B cell (primary cell): Measurements from ENCODE around the gene TPRA1. TPM values are rescaled to one million over a fixed set of nuclear protein-coding genes. Genes with fewer than 3 reads are reported as not detected.

Experiments
- ATAC-seq: fragments of 200-7000 bp; cut with Tn5 transposase; one replicate; pipeline ENCODE4 v1.10.0; 2021; ENCODE audit warnings: low read depth, mild to moderate bottlenecking, moderate number of reproducible peaks, moderate library complexity
- CTCF ChIA-PET: fragments of 350-600 bp; sonication (Branson Sonifier 250); formaldehyde crosslinking; loops from one replicate; lab custom pipeline; 2021; ENCODE audit warnings: antibody characterized with exemption, inconsistent platforms; lab: Charles Lee
- POLR2A ChIA-PET: fragments of 350-600 bp; sonication (Branson Sonifier 250); formaldehyde crosslinking; loops from one replicate; lab custom pipeline; 2021; ENCODE audit warnings: antibody characterized with exemption; lab: Charles Lee
- DNase-seq: peaks from one replicate; pipeline ENCODE4 v3.0.0; 2013
- H2AFZ ChIP-seq: 2 replicates; pipeline ENCODE4 v1.6.1; 2012; ENCODE audit warnings: mild to moderate bottlenecking, low read depth, low read length; ENCODE audit not compliant: insufficient read depth, poor library complexity, severe bottlenecking
- H3K27ac ChIP-seq, 2 donors: 1 replicate in 1 of 2; 2 replicates in 1 of 2; pipeline ENCODE4 v1.5.1; 2012 to 2013; ENCODE audit warnings: low read length in 2 of 2, mild to moderate bottlenecking in 2 of 2, moderate library complexity in 1 of 2
- H3K27me3 ChIP-seq, 4 experiments: fragments of 200-600 bp in 1 of 4; sonication (generic) in 1 of 4; replicated peaks in 1 of 4; 1 replicate in 2 of 4; 2 replicates in 2 of 4; pipeline versions ENCODE4 v1.6.1 to v1.7.0; 2013 to 2016; ENCODE audit warnings: low read length in 3 of 4, mild to moderate bottlenecking in 2 of 4, mixed read lengths in 1 of 4, moderate library complexity in 1 of 4; ENCODE audit not compliant: insufficient read depth in 4 of 4, control insufficient read depth in 3 of 4; ENCODE audit errors: control extremely low read depth in 1 of 4
- H3K36me3 ChIP-seq, 2 experiments: replicated peaks in 1 of 2; 1 replicate in 1 of 2; 2 replicates in 1 of 2; pipeline versions ENCODE4 v1.6.1 to v1.7.1; 2013; ENCODE audit warnings: low read length in 1 of 2; ENCODE audit not compliant: insufficient read depth in 2 of 2, control insufficient read depth in 1 of 2; ENCODE audit errors: control extremely low read depth in 1 of 2, extremely low read depth in 1 of 2
- H3K4me1 ChIP-seq, 2 donors: fragments of 200-600 bp in 1 of 2; sonication (generic) in 1 of 2; 1 replicate in 1 of 2; 2 replicates in 1 of 2; pipeline versions ENCODE4 v1.5.1 to v1.6.1; 2013 to 2017; ENCODE audit warnings: low read length in 2 of 2; ENCODE audit not compliant: control insufficient read depth in 2 of 2, insufficient read depth in 2 of 2
- H3K4me2 ChIP-seq: replicated peaks from 2 replicates; pipeline ENCODE3; 2012; ENCODE audit warnings: mild to moderate bottlenecking, low read depth, low read length; ENCODE audit not compliant: poor library complexity, severe bottlenecking
- H3K4me3 ChIP-seq, 5 experiments: fragments of 200-600 bp in 1 of 5; sonication (generic) in 1 of 5; 1 replicate in 3 of 5; 2 replicates in 2 of 5; pipeline versions ENCODE4 v1.5.1 to v1.7.0; 2011 to 2016; ENCODE audit warnings: low read length in 4 of 5, mild to moderate bottlenecking in 4 of 5, low read depth in 2 of 5, control low read depth in 1 of 5, moderate library complexity in 1 of 5; ENCODE audit not compliant: insufficient read depth in 1 of 5; ENCODE audit errors: control extremely low read depth in 1 of 5, extremely low read depth in 1 of 5
- H3K79me2 ChIP-seq: fragments of 200-600 bp; sonication (generic); one replicate; pipeline ENCODE4 v1.6.0; 2016; ENCODE audit warnings: low read length; ENCODE audit not compliant: control insufficient read depth, insufficient read depth
- H3K9ac ChIP-seq: fragments of 200-600 bp; sonication (generic); 2 replicates; pipeline ENCODE4 v1.6.1; 2017; ENCODE audit warnings: mild to moderate bottlenecking, low read length, moderate library complexity
- H3K9me3 ChIP-seq, 3 donors: one replicate each; pipeline versions ENCODE4 v1.6.1 to v1.7.1; 2013; ENCODE audit warnings: low read length in 2 of 3; ENCODE audit not compliant: control insufficient read depth in 2 of 3, insufficient read depth in 1 of 3; ENCODE audit errors: control extremely low read depth in 1 of 3
- H4K20me1 ChIP-seq: 2 replicates; pipeline ENCODE4 v1.6.0; 2012; ENCODE audit warnings: mild to moderate bottlenecking, low read length; ENCODE audit not compliant: insufficient read depth, control insufficient read depth, poor library complexity, severe bottlenecking
- H3K27ac Mint-ChIP-seq: one replicate; pipeline ENCODE4 v1.8.0; 2021; ENCODE audit warnings: mixed read lengths
- H3K27me3 Mint-ChIP-seq: one replicate; pipeline ENCODE4 v1.8.0; 2021; ENCODE audit warnings: mixed read lengths
- H3K4me1 Mint-ChIP-seq: one replicate; pipeline ENCODE4 v1.8.0; 2021; ENCODE audit warnings: mixed read lengths
- H3K4me3 Mint-ChIP-seq: one replicate; pipeline ENCODE4 v1.8.0; 2021; ENCODE audit warnings: mixed read lengths
- H3K9me3 Mint-ChIP-seq: one replicate; pipeline ENCODE4 v1.8.0; 2022; ENCODE audit warnings: mixed read lengths; ENCODE audit not compliant: insufficient read depth
- CTCF ChIP-seq: fragments of 200-600 bp; IDR thresholded peaks from one replicate; pipeline ENCODE4 v1.8.0; 2022; ENCODE audit warnings: antibody characterized with exemption, mild to moderate bottlenecking
- EZH2 ChIP-seq: IDR thresholded peaks from 2 replicates; pipeline ENCODE4 v1.6.1; 2012; ENCODE audit warnings: borderline replicate concordance, low read depth, mild to moderate bottlenecking, moderate library complexity, low read length; ENCODE audit not compliant: insufficient read depth, poor library complexity, severe bottlenecking
- WGBS: methylation state at CpG from one replicate; pipeline ENCODE4 v1.1.5; 2013; ENCODE audit warnings: missing lambda C conversion rate; ENCODE audit not compliant: insufficient coverage; 5-methylcytosine and 5-hydroxymethylcytosine counted together
- intact Hi-C: fragments of 100-400 bp; cut with micrococcal nuclease; formaldehyde crosslinking; loops from one replicate; pipeline ENCODE4 v1.10.0; 2022
- polyA plus RNA-seq: library from polyadenylated mRNA; depleted of rRNA; stranded (reverse); fragments of >200 nt; gene quantifications from 2 replicates; pipeline ENCODE4 v1.2.3, GENCODE V29; 2012
- small RNA-seq: library from RNA; depleted of rRNA; stranded (forward); fragments of <200 nt; gene quantifications from one replicate; pipeline ENCODE3, GENCODE V24; 2012; ENCODE audit warnings: low replicate concordance, low read depth; ENCODE audit not compliant: insufficient read length
- total RNA-seq, 2 donors: library from RNA; stranded (reverse); fragments of 120-200 nt in 1 of 2; gene quantifications; 1 replicate in 1 of 2; 2 replicates in 1 of 2; pipeline versions ENCODE4 v1.2.3 to v1.2.4, GENCODE V29; 2013 to 2022

The TPRA1 gene
- total and polyA plus RNA-seq, 2 donors (not counting 1 experiment from before 2014, with no cell fraction given): 19.8 to 27.7 TPM

GRCh38 chr3:127524296-127524896 is 66.1 kb downstream of the TPRA1 start:
- 75% methylated on average over 12 of the region's 13 CpGs for WGBS
- Mint-ChIP-seq H3K4me3 (no peak overlapping the region), H3K27me3 (peaks cover 34% of the 10 kb centered on the region), H3K9me3 (peaks cover 5% of the 10 kb centered on the region), H3K27ac (no peak overlapping the region), H3K4me1 (no peaks in the 10 kb centered on the region)
- no peak overlapping the region for H3K9ac ChIP-seq
- no peak overlapping the region for H3K4me3 ChIP-seq
- no peaks in the 10 kb centered on the region for H3K36me3 ChIP-seq
- H3K79me2 ChIP-seq: no peaks in the 10 kb centered on the region
- no peaks in the 10 kb centered on the region for H4K20me1 ChIP-seq
- DNase-seq (no peak), ATAC-seq (no peak)
- H3K27me3 ChIP-seq: peaks cover 0 to 2% (median 0%) of the 10 kb centered on the region in 4 experiments
- H3K4me1 ChIP-seq: no peaks in the 10 kb centered on the region
- intact Hi-C loops: no loop called here
- peaks cover 0 to 6% (median 0%) of the 10 kb centered on the region in 3 donors for H3K9me3 ChIP-seq
- H3K27ac ChIP-seq: no peak overlapping the region
- no peak overlapping the region for H2AFZ ChIP-seq
- POLR2A ChIA-PET: no interaction called here
- TF ChIP-seq EZH2 (no peak), CTCF (no peak)
- no peak overlapping the region for H3K4me2 ChIP-seq
- CTCF ChIA-PET: no interaction called here

Small RNA genes within 50 kb of the gene (small RNA-seq; reads per million reads assigned to genes)
- not detected for gene AC084035.1
- gene MIR6825: not detected
- gene MIR7976: not detected

Other genes with a start within 250 kb of the TPRA1 start
- gene MCM2, start 7.7 kb upstream of the TPRA1 start, total RNA-seq: 28.3 and 29.8 TPM in 2 replicates
- gene MCM2, start 7.7 kb upstream of the TPRA1 start, polyA plus RNA-seq: 19.2 and 21.1 TPM in 2 replicates
- gene PODXL2, start 38.5 kb upstream of the TPRA1 start, total RNA-seq: 3.6 and 4.0 TPM in 2 replicates
- gene PODXL2, start 38.5 kb upstream of the TPRA1 start, polyA plus RNA-seq: 3.1 and 3.2 TPM in 2 replicates
- 132 and 141 TPM in 2 replicates for gene ABTB1, start 82.2 kb upstream of the TPRA1 start, total RNA-seq
- 259 and 271 TPM in 2 replicates for gene ABTB1, start 82.2 kb upstream of the TPRA1 start, polyA plus RNA-seq
- 5.5 and 6.9 TPM in 2 replicates for gene MGLL, start 231.8 kb upstream of the TPRA1 start, total RNA-seq
- 1.4 and 1.7 TPM in 2 replicates for gene MGLL, start 231.8 kb upstream of the TPRA1 start, polyA plus RNA-seq